Activated CD4-positive, alpha-beta T cell treated with anti-CD3 and anti-CD28 coated beads for 4 hours (primary cell): ENCODE measurements around the gene GCNA.
"Not testable (repeated sequence)": the region's sequence is repeated elsewhere in the genome, so short reads cannot be mapped to it uniquely, and the experiment has no call there.

Source experiments
- DNase-seq, 2 donors: peaks; one replicate each; pipeline ENCODE4 v3.0.0-alpha.2; 2020

Gene GCNA

DNA sequence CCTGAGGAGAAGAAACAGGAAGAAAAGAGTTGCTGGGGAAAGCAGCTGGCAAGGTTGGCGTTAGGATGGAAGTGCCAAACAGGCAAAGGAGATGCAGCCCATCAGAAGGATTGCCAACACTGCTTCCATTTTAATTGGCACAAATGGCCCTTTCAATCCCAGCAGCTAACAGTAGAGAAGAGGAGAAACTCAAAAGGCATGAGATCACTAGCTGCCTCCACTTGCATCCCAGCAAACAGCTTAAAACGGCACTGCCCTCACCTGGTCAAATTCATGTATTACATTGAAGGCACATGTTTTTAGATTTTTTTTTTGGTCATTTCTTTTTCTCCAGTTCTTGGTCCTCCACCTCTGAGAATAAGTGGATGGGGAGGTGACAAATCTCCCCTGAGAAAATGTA is 74.2 kb downstream of the GCNA start:
- peak; percentile 43 to 70 for DNase-seq

DNA sequence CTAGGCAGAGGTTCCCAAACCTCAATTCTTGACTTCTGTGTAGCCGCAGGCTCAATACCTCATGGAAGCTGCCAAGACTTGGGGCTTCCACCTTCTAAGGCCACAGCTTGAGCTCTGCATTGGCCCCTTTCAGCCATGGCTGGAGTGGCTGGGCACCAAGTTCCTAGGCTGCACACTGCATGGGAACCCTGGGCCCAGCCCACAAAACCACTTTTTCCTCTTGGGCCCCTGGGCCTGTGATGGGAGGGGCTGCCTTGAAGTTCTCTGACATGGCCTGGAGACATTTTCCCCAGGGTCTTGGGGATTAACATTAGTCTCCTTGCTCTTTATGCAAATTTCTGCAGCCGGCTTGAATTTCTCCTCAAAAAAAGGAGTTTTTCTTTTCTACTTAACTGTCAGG is 75.1 kb downstream of the GCNA start:
- no peak for DNase-seq

DNA sequence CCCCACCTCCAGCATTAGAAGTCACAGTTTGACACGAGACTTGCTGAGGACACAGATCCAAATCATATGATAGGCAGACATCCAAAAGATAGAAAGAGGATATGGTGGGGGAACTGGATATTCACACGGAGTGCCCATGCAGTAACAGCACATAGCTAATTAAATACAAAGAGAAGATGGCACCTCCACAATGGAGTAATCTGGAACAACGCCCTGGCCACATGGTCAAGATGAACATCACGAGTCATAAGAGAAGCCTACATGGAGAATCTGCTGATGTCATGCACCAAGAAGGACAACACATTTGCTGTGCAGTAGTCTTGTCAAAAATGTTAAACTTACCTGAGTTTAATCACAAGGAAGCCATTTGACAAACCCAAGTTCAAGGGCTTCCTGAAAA is 79.0 kb downstream of the GCNA start:
- no peak for DNase-seq

GRCh38 chrX:71659342-71659741 is 81.1 kb downstream of the GCNA start:
- no peak for DNase-seq

DNA sequence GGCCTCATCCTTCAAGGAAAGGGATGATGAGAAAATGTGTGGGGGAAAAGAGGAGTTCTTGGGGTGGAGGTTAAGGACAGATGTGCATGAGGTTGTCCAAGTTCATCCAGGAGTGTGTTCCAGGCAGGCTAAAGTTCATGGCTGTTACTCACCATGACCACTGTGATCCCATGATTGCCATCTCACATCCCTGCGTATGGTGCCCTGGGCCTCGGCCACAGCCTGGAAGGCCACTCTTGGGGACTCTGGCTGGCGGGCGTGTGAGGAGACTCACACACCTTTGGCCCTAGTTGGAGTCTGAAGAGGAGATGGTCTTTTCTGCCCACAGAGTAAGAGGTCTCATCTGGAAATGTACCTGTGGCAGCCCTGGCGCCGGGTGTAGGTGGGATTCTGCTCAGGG is 81.7 kb downstream of the GCNA start:
- no peak for DNase-seq

DNA sequence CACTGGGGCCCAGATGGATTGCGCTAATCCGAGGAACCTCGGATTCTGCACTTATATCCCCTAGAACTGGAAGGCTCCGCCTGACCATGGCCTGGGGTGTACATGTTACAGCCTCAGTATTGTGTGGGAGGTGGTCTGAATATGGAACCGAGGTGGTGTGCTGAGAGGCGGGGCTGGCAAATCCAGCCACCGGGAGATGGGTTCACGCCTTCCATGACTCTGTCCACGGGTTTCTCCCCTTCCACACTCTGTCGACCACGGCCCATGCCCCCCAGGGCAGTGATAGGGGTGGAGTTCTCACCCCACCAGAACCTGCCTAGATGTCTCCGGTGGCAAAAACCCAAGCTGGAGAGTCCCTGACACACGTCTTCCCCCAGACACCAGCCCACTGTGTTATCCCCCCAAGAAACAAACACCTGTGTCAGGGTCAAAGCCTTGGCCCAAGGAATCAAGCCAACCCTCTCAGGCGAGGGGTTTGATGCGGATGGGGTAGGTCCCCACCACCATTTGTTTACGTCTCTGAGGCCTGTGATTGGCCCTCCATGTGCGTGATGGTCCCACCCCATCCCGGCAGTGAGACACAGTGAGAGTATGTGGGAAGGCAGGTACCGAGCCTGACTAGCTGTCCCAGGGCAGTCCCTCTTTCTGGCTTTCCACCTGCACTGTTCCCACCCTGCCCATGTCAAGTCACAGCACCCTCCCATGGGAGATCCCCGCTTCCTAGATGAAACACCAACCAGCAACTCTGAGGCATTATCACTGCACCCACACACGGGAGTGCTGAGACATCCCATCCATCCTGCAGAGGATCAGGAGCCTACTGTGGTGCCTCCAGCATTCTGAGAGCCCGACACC is 82.6 kb downstream of the GCNA start:
- DNase-seq: no peak

- DNase-seq: no peak
These were observed 83.7 kb downstream of the GCNA start for GRCh38 chrX:71661919-71662318.

DNA sequence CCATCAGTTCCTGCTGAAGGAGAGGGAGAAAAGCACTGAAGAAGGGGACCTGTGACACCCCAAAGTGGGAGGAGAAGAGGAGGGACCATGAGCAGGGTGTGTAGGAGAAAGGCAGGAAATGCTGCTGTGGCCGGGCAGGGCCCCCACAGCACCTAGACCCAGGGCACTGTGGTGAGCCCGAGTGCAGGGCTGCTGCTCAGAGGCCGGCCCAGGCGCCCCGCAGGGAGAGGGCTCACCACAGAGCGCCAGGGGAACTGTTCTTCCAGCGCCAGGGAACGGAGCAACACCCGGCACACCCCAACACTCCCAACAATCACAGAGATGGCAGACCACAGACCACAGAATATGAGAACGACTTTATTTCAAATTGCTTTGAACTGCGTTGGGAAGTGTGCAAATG is 84.4 kb downstream of the GCNA start:
- not testable (repeated sequence) for DNase-seq
